ENCODE results near the gene MTCL1. TPM values are rescaled to one million over a fixed set of nuclear protein-coding genes. Genes with fewer than 3 reads are reported as not detected.

Gene MTCL1
- total RNA-seq, result 15.9 TPM

- FAIRE-seq (no peak), DNase-seq (ENCODE audit: low spot score in 2 of 2) (no peak)
Measured at GRCh38 chr18:8705238-8705960, at the start of gene MTCL1. MTCL1 (plus strand) TSS chr18:8705556; CDS start chr18:8705661, 105 bp downstream.

- no peak for FAIRE-seq
- no peak for DNase-seq (ENCODE audit: low spot score in 2 of 2)
Measured at GRCh38 chr18:8656232-8656631, 49.1 kb upstream of the MTCL1 start.

- no peak for FAIRE-seq
- DNase-seq (ENCODE audit: low spot score in 2 of 2), result no peak
Measured at GRCh38 chr18:8657050-8657820, 48.1 kb upstream of the MTCL1 start.

- peak in 1 of 2 donors; percentile 34 for DNase-seq (ENCODE audit: low spot score in 2 of 2)
- no peak for FAIRE-seq
Measured at GRCh38 chr18:8657873-8658470, 47.4 kb upstream of the MTCL1 start.

- DNase-seq (ENCODE audit: low spot score in 2 of 2), result no peak
Measured at GRCh38 chr18:8658858-8659485, 46.4 kb upstream of the MTCL1 start.

GRCh38 chr18:8659609-8660242 lies 45.6 kb upstream of the MTCL1 start:
- FAIRE-seq (no peak), DNase-seq (ENCODE audit: low spot score in 2 of 2) (no peak)

More at GRCh38 chr18:8658858-8659485, 46.4 kb upstream of the MTCL1 start:
- FAIRE-seq, result no peak

GRCh38 chr18:8660316-8660715 lies 45.0 kb upstream of the MTCL1 start:
- no peak for FAIRE-seq
- DNase-seq (ENCODE audit: low spot score in 2 of 2), result no peak

- DNase-seq (ENCODE audit: low spot score in 2 of 2) (no peak), FAIRE-seq (no peak)
Measured at GRCh38 chr18:8661754-8662559, 43.4 kb upstream of the MTCL1 start.

GRCh38 chr18:8662560-8663255 lies 42.6 kb upstream of the MTCL1 start:
- DNase-seq (ENCODE audit: low spot score in 2 of 2) (no peak), FAIRE-seq (no peak)

GRCh38 chr18:8667846-8668245 lies 37.5 kb upstream of the MTCL1 start:
- FAIRE-seq, result no peak
- no peak for DNase-seq (ENCODE audit: low spot score in 2 of 2)

GRCh38 chr18:8668381-8668780 lies 37.0 kb upstream of the MTCL1 start:
- no peak for DNase-seq (ENCODE audit: low spot score in 2 of 2)
- FAIRE-seq, result no peak

GRCh38 chr18:8669571-8669970 lies 35.8 kb upstream of the MTCL1 start:
- DNase-seq (ENCODE audit: low spot score in 2 of 2) (no peak), FAIRE-seq (no peak)

GRCh38 chr18:8673256-8674209 lies 31.8 kb upstream of the MTCL1 start:
- no peak for FAIRE-seq
- DNase-seq (ENCODE audit: low spot score in 2 of 2), result no peak

GRCh38 chr18:8675057-8675456 lies 30.3 kb upstream of the MTCL1 start:
- DNase-seq (ENCODE audit: low spot score in 2 of 2) (no peak), FAIRE-seq (no peak)

GRCh38 chr18:8681196-8681595 lies 24.2 kb upstream of the MTCL1 start:
- no peak for FAIRE-seq
- DNase-seq (ENCODE audit: low spot score in 2 of 2), result no peak

- no peak for DNase-seq (ENCODE audit: low spot score in 2 of 2)
- FAIRE-seq, result no peak
Measured at GRCh38 chr18:8684577-8684976, 20.8 kb upstream of the MTCL1 start.

- DNase-seq (ENCODE audit: low spot score in 2 of 2) (no peak), FAIRE-seq (no peak)
Measured at GRCh38 chr18:8685141-8685913, 20.0 kb upstream of the MTCL1 start.

Measured in frontal cortex (tissue), 4 donors.